IPS-NIHi11 (cell line): ENCODE results near the gene CAMK2A.

ENCODE experiments used
- DNase-seq: peaks from one replicate; pipeline ENCODE4 v3.0.0; 2012; ENCODE audit warnings: mixed read lengths, low spot score

Gene CAMK2A

GRCh38 chr5:150279330-150280020, 10.1 kb downstream of the CAMK2A start:
- DNase-seq, result no peak

- DNase-seq, result no peak
Observed at GRCh38 chr5:150278916-150279315, 10.7 kb downstream of the CAMK2A start.

- no peak for DNase-seq
Observed at GRCh38 chr5:150278046-150278730, 11.4 kb downstream of the CAMK2A start.

- no peak for DNase-seq
Observed at GRCh38 chr5:150277043-150277442, 12.5 kb downstream of the CAMK2A start.

GRCh38 chr5:150274811-150275210, 14.8 kb downstream of the CAMK2A start:
- DNase-seq, result no peak

- DNase-seq, result peak; percentile 67
Observed at GRCh38 chr5:150272531-150272930, 17.0 kb downstream of the CAMK2A start.

- no peak for DNase-seq
Observed at GRCh38 chr5:150271923-150272322, 17.6 kb downstream of the CAMK2A start.

GRCh38 chr5:150271296-150271692, 18.3 kb downstream of the CAMK2A start:
- no peak for DNase-seq

- no peak for DNase-seq
Observed at GRCh38 chr5:150270541-150271295, 18.9 kb downstream of the CAMK2A start.

GRCh38 chr5:150266871-150267291, 22.7 kb downstream of the CAMK2A start:
- no peak for DNase-seq

GRCh38 chr5:150265870-150266383, 23.6 kb downstream of the CAMK2A start:
- no peak for DNase-seq

GRCh38 chr5:150264667-150265603, 24.6 kb downstream of the CAMK2A start:
- DNase-seq, result no peak

- DNase-seq, result peak; percentile 38
Observed at GRCh38 chr5:150263801-150264621, 25.6 kb downstream of the CAMK2A start.

GRCh38 chr5:150263375-150263775, 26.2 kb downstream of the CAMK2A start:
- no peak for DNase-seq

- no peak for DNase-seq
Observed at GRCh38 chr5:150262502-150262901, 27.1 kb downstream of the CAMK2A start.

- no peak for DNase-seq
Observed at GRCh38 chr5:150261231-150261630, 28.3 kb downstream of the CAMK2A start.

- no peak for DNase-seq
Observed at GRCh38 chr5:150258130-150258529, 31.4 kb downstream of the CAMK2A start.

GRCh38 chr5:150257424-150257823, 32.1 kb downstream of the CAMK2A start:
- DNase-seq, result no peak

GRCh38 chr5:150256410-150257064, 33.0 kb downstream of the CAMK2A start:
- peak; percentile 81 for DNase-seq
